CD4-positive, alpha-beta T cell treated with Interleukin-4 for 1 hour (primary cell): Measurements from ENCODE around the gene SCN8A.

Experiments used
- DNase-seq, 2 donors: peaks; one replicate each; pipeline ENCODE4 v3.0.0-alpha.2; 2020 to 2022

The SCN8A gene

GRCh38 chr12:51722431-51722830 is 131.4 kb downstream of the SCN8A start:
- DNase-seq = no peak

- DNase-seq = no peak
These were observed 135.1 kb downstream of the SCN8A start for GRCh38 chr12:51726161-51726560.

GRCh38 chr12:51726931-51727330 is 135.9 kb downstream of the SCN8A start:
- DNase-seq = no peak

- DNase-seq = no peak
These were observed 138.3 kb downstream of the SCN8A start for GRCh38 chr12:51729331-51729730.

- DNase-seq = no peak
These were observed 139.7 kb downstream of the SCN8A start for GRCh38 chr12:51730745-51731144.

GRCh38 chr12:51740536-51740935 is 149.5 kb downstream of the SCN8A start:
- DNase-seq = no peak

- DNase-seq = no peak
These were observed 153.2 kb downstream of the SCN8A start for GRCh38 chr12:51744235-51744634.

GRCh38 chr12:51744957-51745356 is 153.9 kb downstream of the SCN8A start:
- DNase-seq = no peak

- no peak for DNase-seq
These were observed 155.4 kb downstream of the SCN8A start for GRCh38 chr12:51746416-51746815.

GRCh38 chr12:51748235-51748634 is 157.2 kb downstream of the SCN8A start:
- DNase-seq = no peak

GRCh38 chr12:51749206-51749985 is 158.4 kb downstream of the SCN8A start:
- DNase-seq = no peak

GRCh38 chr12:51749986-51750317 is 158.9 kb downstream of the SCN8A start:
- no peak for DNase-seq

GRCh38 chr12:51751661-51752060 is 160.6 kb downstream of the SCN8A start:
- no peak for DNase-seq

GRCh38 chr12:51752234-51752889 is 161.3 kb downstream of the SCN8A start:
- DNase-seq = no peak

GRCh38 chr12:51753980-51754675 is 163.1 kb downstream of the SCN8A start:
- DNase-seq = no peak

GRCh38 chr12:51755251-51755650 is 164.2 kb downstream of the SCN8A start:
- DNase-seq = no peak

- DNase-seq = no peak
These were observed 168.1 kb downstream of the SCN8A start for GRCh38 chr12:51759175-51759574.

GRCh38 chr12:51759695-51760094 is 168.7 kb downstream of the SCN8A start:
- DNase-seq = no peak

- DNase-seq = no peak
These were observed 169.2 kb downstream of the SCN8A start for GRCh38 chr12:51760231-51760630.

GRCh38 chr12:51763743-51764142 is 172.7 kb downstream of the SCN8A start:
- no peak for DNase-seq

- no peak for DNase-seq
These were observed 175.1 kb downstream of the SCN8A start for GRCh38 chr12:51766067-51766676.

- DNase-seq = no peak
These were observed 180.0 kb downstream of the SCN8A start for GRCh38 chr12:51771008-51771407.

GRCh38 chr12:51773145-51773869 is 182.3 kb downstream of the SCN8A start:
- DNase-seq = no peak
